ENCODE results near the gene TMED6.

DNA sequence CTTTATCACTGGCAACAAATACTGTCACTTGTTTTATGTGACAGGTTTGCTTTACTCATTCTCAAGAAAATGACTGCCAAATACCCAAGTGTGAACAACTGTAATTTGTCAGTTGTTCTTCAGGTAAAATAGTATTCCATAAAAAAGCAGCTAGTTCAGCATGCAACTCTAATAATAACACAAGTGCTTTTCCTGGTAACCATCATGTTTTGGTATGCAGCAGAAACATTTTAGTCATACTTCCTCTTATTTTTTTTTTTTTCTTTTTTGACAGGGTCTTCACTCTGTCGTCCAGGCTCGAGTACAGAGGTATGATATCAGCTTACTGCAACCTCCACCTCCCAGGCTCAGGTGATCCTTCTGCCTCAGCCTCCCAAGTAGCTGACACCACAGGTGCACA, 29.6 kb upstream of the TMED6 start:
- TF ChIP-seq POLR2AphosphoS5 (IDR thresholded peaks at IDR 0.05; ENCODE audit: low read depth) (no peak), EZH2 (IDR thresholded peaks at IDR 0.05; ENCODE audit: low read depth, unreplicated experiment) (no peak), EZH2phosphoT487 (IDR thresholded peaks at IDR 0.05; ENCODE audit: unreplicated experiment) (no peak), CREB1 (CRISPR knock-in tag; IDR thresholded peaks at IDR 0.05; ENCODE audit: low read depth) (no peak), ZNF331 (CRISPR knock-in tag; IDR thresholded peaks at IDR 0.05; ENCODE audit: low read depth) (no peak)
- TF ChIP-seq, protein P1, sequence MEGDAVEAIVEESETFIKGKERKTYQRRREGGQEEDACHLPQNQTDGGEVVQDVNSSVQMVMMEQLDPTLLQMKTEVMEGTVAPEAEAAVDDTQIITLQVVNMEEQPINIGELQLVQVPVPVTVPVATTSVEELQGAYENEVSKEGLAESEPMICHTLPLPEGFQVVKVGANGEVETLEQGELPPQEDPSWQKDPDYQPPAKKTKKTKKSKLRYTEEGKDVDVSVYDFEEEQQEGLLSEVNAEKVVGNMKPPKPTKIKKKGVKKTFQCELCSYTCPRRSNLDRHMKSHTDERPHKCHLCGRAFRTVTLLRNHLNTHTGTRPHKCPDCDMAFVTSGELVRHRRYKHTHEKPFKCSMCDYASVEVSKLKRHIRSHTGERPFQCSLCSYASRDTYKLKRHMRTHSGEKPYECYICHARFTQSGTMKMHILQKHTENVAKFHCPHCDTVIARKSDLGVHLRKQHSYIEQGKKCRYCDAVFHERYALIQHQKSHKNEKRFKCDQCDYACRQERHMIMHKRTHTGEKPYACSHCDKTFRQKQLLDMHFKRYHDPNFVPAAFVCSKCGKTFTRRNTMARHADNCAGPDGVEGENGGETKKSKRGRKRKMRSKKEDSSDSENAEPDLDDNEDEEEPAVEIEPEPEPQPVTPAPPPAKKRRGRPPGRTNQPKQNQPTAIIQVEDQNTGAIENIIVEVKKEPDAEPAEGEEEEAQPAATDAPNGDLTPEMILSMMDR (conservative IDR thresholded peaks at IDR 0.05; ENCODE audit: low read depth in 2 of 2), result no peak
- TF ChIP-seq, protein P2, sequence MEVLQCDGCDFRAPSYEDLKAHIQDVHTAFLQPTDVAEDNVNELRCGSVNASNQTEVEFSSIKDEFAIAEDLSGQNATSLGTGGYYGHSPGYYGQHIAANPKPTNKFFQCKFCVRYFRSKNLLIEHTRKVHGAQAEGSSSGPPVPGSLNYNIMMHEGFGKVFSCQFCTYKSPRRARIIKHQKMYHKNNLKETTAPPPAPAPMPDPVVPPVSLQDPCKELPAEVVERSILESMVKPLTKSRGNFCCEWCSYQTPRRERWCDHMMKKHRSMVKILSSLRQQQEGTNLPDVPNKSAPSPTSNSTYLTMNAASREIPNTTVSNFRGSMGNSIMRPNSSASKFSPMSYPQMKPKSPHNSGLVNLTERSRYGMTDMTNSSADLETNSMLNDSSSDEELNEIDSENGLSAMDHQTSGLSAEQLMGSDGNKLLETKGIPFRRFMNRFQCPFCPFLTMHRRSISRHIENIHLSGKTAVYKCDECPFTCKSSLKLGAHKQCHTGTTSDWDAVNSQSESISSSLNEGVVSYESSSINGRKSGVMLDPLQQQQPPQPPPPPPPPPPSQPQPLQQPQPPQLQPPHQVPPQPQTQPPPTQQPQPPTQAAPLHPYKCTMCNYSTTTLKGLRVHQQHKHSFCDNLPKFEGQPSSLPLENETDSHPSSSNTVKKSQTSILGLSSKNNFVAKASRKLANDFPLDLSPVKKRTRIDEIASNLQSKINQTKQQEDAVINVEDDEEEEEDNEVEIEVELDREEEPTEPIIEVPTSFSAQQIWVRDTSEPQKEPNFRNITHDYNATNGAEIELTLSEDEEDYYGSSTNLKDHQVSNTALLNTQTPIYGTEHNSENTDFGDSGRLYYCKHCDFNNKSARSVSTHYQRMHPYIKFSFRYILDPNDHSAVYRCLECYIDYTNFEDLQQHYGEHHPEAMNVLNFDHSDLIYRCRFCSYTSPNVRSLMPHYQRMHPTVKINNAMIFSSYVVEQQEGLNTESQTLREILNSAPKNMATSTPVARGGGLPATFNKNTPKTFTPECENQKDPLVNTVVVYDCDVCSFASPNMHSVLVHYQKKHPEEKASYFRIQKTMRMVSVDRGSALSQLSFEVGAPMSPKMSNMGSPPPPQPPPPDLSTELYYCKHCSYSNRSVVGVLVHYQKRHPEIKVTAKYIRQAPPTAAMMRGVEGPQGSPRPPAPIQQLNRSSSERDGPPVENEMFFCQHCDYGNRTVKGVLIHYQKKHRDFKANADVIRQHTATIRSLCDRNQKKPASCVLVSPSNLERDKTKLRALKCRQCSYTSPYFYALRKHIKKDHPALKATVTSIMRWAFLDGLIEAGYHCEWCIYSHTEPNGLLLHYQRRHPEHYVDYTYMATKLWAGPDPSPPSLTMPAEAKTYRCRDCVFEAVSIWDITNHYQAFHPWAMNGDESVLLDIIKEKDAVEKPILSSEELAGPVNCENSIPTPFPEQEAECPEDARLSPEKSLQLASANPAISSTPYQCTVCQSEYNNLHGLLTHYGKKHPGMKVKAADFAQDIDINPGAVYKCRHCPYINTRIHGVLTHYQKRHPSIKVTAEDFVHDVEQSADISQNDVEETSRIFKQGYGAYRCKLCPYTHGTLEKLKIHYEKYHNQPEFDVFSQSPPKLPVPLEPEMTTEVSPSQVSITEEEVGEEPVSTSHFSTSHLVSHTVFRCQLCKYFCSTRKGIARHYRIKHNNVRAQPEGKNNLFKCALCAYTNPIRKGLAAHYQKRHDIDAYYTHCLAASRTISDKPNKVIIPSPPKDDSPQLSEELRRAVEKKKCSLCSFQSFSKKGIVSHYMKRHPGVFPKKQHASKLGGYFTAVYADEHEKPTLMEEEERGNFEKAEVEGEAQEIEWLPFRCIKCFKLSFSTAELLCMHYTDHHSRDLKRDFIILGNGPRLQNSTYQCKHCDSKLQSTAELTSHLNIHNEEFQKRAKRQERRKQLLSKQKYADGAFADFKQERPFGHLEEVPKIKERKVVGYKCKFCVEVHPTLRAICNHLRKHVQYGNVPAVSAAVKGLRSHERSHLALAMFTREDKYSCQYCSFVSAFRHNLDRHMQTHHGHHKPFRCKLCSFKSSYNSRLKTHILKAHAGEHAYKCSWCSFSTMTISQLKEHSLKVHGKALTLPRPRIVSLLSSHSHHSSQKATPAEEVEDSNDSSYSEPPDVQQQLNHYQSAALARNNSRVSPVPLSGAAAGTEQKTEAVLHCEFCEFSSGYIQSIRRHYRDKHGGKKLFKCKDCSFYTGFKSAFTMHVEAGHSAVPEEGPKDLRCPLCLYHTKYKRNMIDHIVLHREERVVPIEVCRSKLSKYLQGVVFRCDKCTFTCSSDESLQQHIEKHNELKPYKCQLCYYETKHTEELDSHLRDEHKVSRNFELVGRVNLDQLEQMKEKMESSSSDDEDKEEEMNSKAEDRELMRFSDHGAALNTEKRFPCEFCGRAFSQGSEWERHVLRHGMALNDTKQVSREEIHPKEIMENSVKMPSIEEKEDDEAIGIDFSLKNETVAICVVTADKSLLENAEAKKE (CRISPR knock-in tag; IDR thresholded peaks at IDR 0.05), result no peak
- TF ChIP-seq, protein P3, sequence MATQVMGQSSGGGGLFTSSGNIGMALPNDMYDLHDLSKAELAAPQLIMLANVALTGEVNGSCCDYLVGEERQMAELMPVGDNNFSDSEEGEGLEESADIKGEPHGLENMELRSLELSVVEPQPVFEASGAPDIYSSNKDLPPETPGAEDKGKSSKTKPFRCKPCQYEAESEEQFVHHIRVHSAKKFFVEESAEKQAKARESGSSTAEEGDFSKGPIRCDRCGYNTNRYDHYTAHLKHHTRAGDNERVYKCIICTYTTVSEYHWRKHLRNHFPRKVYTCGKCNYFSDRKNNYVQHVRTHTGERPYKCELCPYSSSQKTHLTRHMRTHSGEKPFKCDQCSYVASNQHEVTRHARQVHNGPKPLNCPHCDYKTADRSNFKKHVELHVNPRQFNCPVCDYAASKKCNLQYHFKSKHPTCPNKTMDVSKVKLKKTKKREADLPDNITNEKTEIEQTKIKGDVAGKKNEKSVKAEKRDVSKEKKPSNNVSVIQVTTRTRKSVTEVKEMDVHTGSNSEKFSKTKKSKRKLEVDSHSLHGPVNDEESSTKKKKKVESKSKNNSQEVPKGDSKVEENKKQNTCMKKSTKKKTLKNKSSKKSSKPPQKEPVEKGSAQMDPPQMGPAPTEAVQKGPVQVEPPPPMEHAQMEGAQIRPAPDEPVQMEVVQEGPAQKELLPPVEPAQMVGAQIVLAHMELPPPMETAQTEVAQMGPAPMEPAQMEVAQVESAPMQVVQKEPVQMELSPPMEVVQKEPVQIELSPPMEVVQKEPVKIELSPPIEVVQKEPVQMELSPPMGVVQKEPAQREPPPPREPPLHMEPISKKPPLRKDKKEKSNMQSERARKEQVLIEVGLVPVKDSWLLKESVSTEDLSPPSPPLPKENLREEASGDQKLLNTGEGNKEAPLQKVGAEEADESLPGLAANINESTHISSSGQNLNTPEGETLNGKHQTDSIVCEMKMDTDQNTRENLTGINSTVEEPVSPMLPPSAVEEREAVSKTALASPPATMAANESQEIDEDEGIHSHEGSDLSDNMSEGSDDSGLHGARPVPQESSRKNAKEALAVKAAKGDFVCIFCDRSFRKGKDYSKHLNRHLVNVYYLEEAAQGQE (IDR thresholded peaks at IDR 0.05; ENCODE audit: unreplicated experiment), result no peak

Data from GM23338 (cell line).